ENCODE data around the gene OR6C65.
"Not testable (repeated sequence)": the region's sequence is repeated elsewhere in the genome, so short reads cannot be mapped to it uniquely, and the experiment has no call there.

The OR6C65 gene

DNA sequence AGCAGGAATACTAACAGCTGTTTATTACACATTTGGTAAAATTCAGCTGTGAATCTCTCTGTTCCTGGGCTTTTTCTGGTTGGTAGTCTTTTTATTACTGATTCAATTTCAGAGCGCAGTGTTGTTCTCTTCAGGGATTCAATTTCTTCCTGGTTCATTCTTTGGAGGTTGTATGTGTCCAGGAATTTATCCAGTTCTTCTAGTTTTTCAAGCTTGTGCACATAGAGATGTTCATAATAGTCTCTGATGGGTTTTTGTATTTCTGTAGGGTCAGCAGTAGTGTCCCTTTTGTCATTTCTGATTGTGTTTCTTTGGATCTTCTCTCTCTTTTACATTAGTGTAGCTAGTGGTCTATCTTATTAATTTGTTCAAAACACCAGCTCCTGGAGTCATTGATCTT is 16.6 kb downstream of the OR6C65 start:
- TF ChIP-seq TAF1 (IDR thresholded peaks at IDR 0.05; ENCODE audit: borderline replicate concordance, low read depth, low read length): no peak
- no peak for TF ChIP-seq POLR2AphosphoS5 (IDR thresholded peaks at IDR 0.05; ENCODE audit: low read depth, low read length)
- TF ChIP-seq POLR2A (IDR thresholded peaks at IDR 0.05; ENCODE audit: low read depth, low read length): no peak
- FAIRE-seq (no peak), DNase-seq (ENCODE audit: insufficient read length) (no peak)

DNA sequence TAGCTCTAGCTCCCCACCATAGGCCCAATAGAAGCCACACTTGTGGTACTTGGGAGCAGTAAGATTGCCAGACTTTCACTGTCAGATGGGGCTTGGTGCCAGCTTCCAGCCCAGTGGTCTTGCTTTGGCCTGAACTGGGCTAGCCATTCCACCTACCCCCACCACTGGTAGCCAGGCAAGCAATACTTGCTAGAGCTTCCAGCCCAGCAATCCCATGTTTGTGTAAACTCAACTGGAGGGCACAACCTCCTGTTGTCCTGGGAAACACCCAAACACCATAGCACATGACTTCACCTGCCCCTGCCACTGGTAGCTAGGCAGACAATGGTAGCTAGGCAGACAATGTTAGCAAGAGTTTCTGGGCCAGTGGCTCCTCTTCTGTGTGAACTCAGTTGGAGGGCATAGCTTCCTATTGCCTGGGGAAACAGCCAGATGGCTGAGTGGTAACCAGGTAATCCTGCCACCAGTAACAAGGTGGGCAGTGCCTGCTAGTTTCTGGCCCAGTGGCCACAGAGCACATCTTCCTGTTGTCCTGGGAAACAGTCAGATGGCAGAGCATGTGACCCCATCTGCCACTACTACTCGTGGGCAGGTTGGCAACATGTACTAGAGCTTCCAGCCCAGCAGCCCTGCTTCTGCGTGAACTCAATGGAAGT is 20.1 kb downstream of the OR6C65 start:
- DNase-seq (ENCODE audit: insufficient read length): no peak
- TF ChIP-seq POLR2AphosphoS5 (IDR thresholded peaks at IDR 0.05; ENCODE audit: low read depth, low read length) (no peak), POLR2A (IDR thresholded peaks at IDR 0.05; ENCODE audit: low read depth, low read length) (no peak), TAF1 (IDR thresholded peaks at IDR 0.05; ENCODE audit: borderline replicate concordance, low read depth, low read length) (no peak)
- FAIRE-seq: no peak

DNA sequence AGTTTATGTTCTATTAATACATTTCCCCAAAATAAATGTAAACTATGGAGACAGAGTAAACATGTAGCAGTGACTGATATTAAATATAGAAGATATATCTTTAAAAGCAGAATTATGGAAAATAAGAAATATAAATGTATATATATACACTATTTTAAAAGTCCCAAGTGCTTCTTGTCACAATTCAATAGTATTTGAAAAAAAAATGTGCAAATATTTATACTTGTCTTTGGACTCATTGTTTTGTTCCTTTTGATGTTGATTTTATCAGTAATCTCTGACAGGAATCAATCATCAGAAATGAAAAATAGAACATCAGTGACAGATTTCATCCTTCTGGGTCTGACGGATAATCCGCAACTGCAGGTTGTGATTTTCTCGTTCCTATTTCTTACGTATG is 25.6 kb downstream of the OR6C65 start, which contains the start of gene OR6C76:
TSS of gene OR6C76 (plus strand) at position 301 of the 400 bp plus-strand sequence. CDS start at position 301, 0 bp downstream.
- TF ChIP-seq POLR2AphosphoS5 (IDR thresholded peaks at IDR 0.05; ENCODE audit: low read depth, low read length): no peak
- no peak for TF ChIP-seq TAF1 (IDR thresholded peaks at IDR 0.05; ENCODE audit: borderline replicate concordance, low read depth, low read length)
- no peak for TF ChIP-seq POLR2A (IDR thresholded peaks at IDR 0.05; ENCODE audit: low read depth, low read length)
- FAIRE-seq (no peak), DNase-seq (ENCODE audit: insufficient read length) (no peak)

DNA sequence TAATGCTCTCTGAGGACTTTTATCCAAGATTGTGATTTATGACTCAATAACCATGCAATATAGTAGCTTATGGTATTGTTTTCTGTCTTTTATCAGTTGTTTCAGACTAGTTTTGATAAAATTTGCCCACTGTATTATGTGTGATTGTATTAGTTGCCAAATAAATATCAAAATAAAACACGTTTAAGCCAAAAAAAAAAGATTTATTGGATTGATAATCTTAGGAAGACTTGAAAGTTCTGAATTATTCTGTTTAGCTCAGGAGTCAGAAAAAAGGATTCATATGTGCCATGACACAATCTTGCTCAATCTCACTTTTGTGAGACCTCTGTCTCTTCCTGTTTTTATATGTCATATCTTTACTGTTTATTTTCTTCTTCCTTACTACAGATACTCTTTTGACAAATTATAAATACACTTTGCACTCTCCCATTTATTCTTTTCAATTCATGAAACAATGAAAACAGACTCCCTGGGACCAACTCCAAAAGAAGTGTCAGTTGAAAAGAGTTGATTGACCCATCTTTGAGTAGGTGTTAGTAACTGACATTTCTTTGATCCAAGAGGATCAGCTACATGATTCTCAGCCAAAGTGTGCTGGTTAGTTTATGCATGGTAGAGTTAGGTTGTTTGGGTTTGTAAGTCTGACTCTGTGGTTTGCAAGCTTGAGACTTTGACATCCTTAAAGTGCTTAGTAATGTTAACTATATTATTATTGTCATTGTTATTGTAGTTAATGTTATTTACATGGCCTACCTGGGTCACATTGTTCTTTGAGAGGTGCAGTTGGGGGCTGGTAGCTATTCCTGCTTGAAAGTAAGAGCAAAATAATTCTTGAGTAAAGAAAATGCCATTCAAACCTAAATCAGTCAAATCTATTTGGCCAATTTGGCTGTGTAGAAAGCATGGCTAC is 28.3 kb downstream of the OR6C65 start:
- no peak for FAIRE-seq
- no peak for TF ChIP-seq POLR2A (IDR thresholded peaks at IDR 0.05; ENCODE audit: low read depth, low read length)
- TF ChIP-seq POLR2AphosphoS5 (IDR thresholded peaks at IDR 0.05; ENCODE audit: low read depth, low read length): no peak
- TF ChIP-seq TAF1 (IDR thresholded peaks at IDR 0.05; ENCODE audit: borderline replicate concordance, low read depth, low read length): no peak
- no peak for DNase-seq (ENCODE audit: insufficient read length)

DNA sequence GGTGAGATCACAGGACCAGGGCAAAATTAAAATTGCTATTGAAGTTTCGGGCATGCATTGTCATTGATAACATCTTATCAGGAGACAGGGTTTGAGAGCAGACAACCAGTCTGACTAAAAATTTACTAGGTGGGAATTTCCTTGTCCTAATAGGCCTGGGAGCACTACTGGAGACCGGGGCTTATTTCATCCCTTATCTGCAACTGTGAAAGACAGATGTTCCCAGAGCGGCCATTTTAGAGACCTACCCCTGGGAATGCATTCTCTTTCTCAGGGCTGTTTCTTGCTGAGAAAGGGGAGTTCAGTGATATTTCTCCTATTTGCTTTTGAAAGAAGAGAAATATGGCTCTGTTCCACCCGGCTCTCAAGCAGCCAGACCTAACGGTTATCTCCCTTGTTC is 40.9 kb downstream of the OR6C65 start:
- not testable (repeated sequence) for DNase-seq (ENCODE audit: insufficient read length); FAIRE-seq

DNA sequence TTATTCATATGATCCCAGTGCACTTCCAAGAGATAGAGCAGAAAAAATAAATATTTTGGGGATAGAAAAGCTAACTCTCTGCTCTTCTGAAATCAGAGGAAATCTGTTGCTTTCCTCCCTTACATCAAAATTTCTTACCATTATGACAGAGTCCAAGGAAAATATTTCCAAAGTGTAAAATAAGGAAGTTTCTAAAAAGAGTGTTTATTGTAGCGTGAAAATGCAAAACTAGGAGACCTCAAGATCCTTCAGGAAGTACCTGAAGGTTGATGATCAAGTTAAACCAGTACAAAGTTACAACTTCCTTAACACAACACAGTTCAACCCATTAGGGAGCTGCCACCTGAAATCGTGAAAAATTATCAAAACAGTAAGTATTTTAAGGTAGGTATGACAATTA is 43.4 kb downstream of the OR6C65 start, which contains the start of gene OR6C2:
TSS of gene OR6C2 (plus strand) at position 301 of the 400 bp plus-strand sequence. CDS start 8,138 bp downstream, outside the sequence.
- DNase-seq (ENCODE audit: insufficient read length) (no peak), FAIRE-seq (no peak)
- no peak for TF ChIP-seq POLR2A (IDR thresholded peaks at IDR 0.05; ENCODE audit: low read depth, low read length)
- no peak for TF ChIP-seq TAF1 (IDR thresholded peaks at IDR 0.05; ENCODE audit: borderline replicate concordance, low read depth, low read length)
- no peak for TF ChIP-seq POLR2AphosphoS5 (IDR thresholded peaks at IDR 0.05; ENCODE audit: low read depth, low read length)

DNA sequence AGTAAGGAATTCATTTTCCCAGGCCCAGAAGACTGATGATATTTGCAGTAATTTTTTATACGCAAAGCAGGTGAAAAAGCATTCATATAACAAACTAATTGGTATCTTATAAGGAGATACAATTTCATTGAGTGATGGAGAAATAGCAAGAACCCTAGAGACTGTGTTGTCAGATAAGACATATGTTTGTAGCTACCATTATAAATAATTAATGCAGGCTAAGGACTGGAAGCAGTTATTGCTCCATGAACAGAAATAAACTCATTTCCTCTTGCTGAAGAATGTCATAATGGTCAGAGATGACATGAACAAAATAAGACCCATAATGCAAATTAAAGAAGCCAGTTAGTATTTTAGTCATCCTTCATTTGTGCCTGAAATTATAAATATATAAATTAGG is 45.0 kb downstream of the OR6C65 start:
- no peak for DNase-seq (ENCODE audit: insufficient read length)
- TF ChIP-seq TAF1 (IDR thresholded peaks at IDR 0.05; ENCODE audit: borderline replicate concordance, low read depth, low read length): no peak
- FAIRE-seq: no peak

DNA sequence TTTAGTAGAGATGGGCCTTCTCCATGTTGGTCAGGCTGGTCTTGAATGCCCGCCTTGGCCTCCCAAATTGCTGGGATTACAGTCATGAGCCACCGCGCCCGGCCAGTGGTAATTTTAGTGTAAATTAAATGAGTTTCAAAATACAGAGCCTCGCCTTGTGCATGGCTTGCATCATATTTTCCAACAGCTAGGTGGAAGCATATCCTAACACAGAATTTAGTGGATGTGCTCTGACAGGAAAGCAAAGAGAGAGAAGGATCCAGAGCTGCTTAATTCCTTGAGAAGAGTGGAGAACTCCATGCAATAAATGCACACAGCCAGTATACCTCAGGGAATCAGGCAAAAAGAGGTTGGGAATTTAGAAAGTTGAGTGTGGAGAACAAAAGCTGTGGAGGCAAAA is 46.0 kb downstream of the OR6C65 start:
- DNase-seq (ENCODE audit: insufficient read length) (no peak), FAIRE-seq (no peak)
- TF ChIP-seq TAF1 (IDR thresholded peaks at IDR 0.05; ENCODE audit: borderline replicate concordance, low read depth, low read length) (no peak), POLR2AphosphoS5 (IDR thresholded peaks at IDR 0.05; ENCODE audit: low read depth, low read length) (no peak)

DNA sequence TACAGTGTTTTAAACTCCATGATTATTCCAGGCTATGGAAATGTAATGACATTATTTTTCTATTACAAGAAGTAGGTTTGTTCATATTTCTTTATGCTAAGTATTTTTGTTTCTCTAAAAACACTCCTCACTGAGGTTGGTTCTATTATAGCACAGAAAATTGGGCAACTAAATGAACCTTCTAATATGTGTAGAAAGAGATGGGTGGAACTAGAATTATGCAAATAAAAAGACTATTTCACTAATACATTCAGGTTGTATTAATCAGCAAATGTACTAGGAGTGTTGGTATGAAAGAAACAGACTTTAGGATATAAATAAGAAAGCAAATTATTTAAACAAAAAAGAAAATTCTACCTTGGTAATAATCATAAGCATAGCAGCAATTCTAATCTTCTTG is 48.5 kb downstream of the OR6C65 start:
- no peak for FAIRE-seq
- no peak for DNase-seq (ENCODE audit: insufficient read length)
- no peak for TF ChIP-seq POLR2A (IDR thresholded peaks at IDR 0.05; ENCODE audit: low read depth, low read length)
- no peak for TF ChIP-seq TAF1 (IDR thresholded peaks at IDR 0.05; ENCODE audit: borderline replicate concordance, low read depth, low read length)
- TF ChIP-seq POLR2AphosphoS5 (IDR thresholded peaks at IDR 0.05; ENCODE audit: low read depth, low read length): no peak

Measured in GM12892 (cell line).